GM19463 (cell line): ENCODE measurements around the gene MRPL17.

ENCODE experiments used
- ATAC-seq: cut with Tn5 transposase; IDR thresholded peaks from one replicate; pipeline ENCODE4 v1.9.1; 2021; ENCODE audit warnings: mild to moderate bottlenecking, moderate library complexity; ENCODE audit not compliant: unreplicated experiment

MRPL17 gene

DNA sequence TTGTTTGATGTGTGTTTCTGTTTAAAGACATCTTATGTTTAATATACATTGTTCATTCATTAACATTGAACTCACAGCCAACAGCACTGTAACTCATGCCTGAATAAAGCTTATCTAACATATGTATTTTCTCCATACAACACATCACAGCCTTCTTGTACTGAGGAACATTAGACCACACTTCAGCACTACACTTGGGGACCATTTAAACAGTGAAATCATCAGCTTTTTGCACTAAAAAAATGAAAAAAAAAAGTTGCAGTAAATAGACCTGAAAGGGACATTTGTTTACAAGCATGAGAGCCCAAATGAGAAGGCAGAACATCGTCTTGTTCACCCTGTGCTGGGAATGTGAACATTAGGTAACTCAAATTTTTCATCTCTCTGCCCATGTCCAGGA, 48.6 kb downstream of the MRPL17 start:
- ATAC-seq, result no peak

GRCh38 chr11:6633422-6634408, 49.4 kb downstream of the MRPL17 start:
- no peak for ATAC-seq

DNA sequence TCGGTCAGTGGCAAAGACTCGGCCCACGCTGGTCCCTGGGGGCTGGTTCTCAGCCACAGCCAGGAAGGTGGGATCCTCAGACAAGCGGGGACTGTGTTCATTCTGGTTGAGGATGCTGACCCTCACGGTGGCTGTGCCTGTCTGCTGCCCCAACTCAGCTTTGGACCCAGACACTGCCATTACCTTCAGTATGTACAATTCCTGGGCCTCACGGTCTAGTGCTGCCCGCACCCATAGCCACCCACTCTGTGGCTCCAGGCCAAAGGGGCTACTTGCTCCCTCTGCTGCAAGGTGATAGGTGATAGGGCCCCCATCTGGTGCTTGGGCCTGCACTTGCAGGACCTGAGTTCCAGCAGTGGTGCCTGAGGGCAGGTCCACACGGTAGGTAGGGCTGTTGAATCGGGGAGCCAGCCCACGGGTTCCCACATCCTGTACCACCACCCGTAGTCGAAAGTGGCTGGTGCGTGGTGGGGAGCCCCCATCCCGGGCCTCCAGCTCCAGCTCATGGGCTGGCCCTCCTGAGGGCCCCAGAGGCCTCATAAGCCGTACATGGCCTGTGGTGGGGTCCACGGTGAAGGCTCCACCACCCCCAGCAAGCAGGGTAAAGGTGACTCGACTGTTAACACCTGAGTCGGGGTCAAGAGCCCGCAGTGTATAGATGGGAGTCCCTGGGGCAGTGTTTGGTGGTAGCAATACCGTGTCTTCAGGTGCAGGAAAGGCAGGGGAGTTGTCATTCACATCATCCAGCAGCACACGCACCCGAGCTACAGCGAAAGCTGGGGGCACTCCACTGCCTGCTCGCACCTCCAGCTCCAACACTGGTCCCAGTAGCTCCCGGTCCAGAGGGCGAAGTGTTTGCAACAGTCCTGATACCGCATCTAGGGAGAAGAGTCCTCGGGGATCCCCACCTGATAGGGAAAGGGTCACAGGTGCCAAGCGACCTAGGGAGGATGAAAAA, 50.7 kb downstream of the MRPL17 start:
- no peak for ATAC-seq

GRCh38 chr11:6631361-6631890, 51.7 kb downstream of the MRPL17 start:
- no peak for ATAC-seq

- no peak for ATAC-seq
Measured at GRCh38 chr11:6630632-6631291, 52.4 kb downstream of the MRPL17 start.
